GM19324 (cell line): ENCODE data around the gene SPAG9.

ENCODE experiments used
- ATAC-seq: cut with Tn5 transposase; IDR thresholded peaks from one replicate; pipeline ENCODE4 v1.9.1; 2021; ENCODE audit warnings: mild to moderate bottlenecking, moderate library complexity; ENCODE audit not compliant: unreplicated experiment, low FRiP score

The SPAG9 gene

DNA sequence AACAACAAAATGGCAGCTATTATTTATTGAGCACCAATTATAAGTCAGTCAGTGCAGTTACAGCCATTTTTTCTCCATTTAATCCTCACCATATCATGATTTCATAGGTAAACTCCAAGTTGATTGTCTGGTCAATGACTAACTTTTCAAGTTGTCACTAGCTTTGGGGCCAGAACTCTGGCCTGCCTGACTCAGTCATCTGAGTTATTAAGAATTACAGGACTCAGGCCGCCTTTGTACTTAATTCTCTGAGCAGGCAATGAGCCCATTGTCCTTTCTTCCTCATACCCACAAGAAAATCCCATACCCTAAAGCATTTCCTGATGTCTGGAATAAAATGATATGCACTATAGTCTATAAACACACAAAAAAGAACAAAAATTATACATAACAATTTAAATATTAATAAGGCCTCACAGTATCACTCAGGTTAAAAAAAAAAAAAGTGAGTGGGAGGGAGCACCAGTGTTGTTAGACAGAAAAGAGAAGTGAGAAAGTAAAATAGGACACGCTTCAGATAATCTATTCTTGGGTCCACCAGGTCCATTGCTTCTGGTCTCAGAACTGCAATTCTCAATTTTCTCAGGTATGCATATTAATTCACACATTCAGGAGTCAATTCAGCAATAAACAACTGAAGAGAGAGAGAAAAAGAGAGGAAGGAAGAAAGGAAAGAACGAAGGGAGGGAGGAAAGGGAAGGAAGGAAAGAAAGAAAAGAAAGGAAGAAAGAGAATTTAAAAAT is 70.2 kb downstream of the SPAG9 start:
- ATAC-seq, result peak; percentile 83

GRCh38 chr17:51046514-51047384 is 73.9 kb downstream of the SPAG9 start:
- ATAC-seq, result no peak

- no peak for ATAC-seq
Observed at GRCh38 chr17:51046046-51046445, 74.6 kb downstream of the SPAG9 start.

- ATAC-seq, result no peak
Observed at GRCh38 chr17:51045621-51046020, 75.0 kb downstream of the SPAG9 start.

DNA sequence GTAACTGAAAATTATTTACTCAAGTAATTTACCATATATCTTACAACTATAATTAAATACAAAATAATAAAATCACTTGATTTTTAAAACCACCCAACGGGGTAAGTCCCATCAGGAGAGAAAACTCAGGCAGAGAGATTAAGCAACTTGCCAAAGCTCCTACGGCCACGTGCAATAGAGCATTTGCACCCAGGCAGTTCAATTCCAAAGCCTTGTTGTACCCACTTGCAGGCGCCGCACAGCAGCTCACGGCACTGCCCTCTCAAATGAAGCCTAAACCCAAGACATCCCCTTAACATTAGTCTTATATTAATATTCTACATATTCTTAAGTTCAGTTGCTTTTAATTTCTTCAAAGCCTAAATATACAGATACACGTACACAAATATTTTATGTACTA is 75.7 kb downstream of the SPAG9 start:
- no peak for ATAC-seq

DNA sequence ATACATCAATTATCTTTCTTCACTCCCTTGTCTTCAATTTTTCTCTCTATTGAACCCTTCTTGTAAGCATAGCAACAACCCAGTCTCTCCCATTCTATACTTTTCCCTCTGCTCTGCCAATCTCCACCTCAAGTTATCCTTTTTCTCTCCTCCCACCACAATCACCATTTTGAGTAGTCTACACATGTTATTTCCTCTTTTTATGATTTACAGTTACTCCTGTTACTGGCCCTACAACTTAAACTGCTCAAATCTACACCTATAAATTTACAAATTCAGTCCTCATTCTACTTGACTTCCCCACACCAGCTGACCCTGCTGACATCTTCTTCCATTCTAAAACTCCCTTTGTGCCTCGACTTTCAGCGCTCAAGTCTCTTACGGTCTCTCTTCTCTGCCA is 84.6 kb downstream of the SPAG9 start:
- no peak for ATAC-seq

DNA sequence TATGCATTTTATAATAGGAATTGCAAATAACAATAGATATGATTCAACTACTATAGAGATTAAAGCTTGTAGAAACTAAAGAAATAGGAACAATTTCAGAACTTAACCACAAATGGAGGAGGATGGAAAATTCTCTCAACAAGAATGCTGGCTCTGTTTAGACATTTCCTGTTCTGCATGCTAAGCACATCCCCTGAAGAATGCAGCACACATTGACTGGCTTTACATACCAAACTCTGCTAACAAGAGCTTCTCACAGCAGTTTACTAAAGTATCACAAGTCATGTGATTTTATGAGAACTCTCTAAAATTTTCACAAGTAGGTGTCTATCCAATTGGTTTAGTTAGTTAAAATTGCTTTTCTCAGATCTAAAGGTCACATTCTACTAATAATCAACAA is 85.2 kb downstream of the SPAG9 start:
- ATAC-seq, result no peak

- ATAC-seq, result no peak
Observed at GRCh38 chr17:51034800-51035199, 85.9 kb downstream of the SPAG9 start.

- no peak for ATAC-seq
Observed at GRCh38 chr17:51032850-51033249, 87.8 kb downstream of the SPAG9 start.

- ATAC-seq, result no peak
Observed at GRCh38 chr17:51029568-51030463, 90.9 kb downstream of the SPAG9 start.

- no peak for ATAC-seq
Observed at GRCh38 chr17:51029142-51029541, 91.5 kb downstream of the SPAG9 start.

DNA sequence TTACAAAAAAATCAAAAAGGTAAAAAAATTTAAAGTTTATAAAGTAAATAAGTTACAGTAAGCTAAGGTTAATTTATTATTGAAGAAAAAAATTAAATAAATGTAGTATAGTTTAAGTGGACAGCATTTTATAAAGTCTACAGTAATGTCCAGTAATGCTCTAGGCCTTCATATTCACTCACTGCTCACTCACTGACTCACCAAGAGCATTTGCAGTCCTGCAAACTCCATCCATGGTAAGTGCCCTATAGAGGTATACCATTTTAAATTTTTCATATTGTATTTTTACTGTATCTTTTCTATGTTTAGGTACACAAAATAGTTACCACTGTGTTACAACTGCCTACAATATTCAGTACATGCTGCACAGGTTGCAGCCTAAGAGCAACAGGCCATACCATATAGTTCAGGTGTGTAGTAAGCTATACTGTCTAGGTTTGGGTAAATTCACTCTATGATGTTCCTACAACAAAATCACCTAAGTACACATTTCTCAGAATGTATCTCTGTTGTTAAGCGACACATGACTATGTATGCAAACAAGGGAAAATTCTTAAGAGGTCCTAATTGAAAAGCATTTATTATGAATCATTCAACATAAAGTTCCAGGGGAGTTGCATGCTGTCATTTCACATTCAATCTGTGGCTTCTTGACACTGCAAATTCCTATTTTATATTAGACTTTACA is 92.3 kb downstream of the SPAG9 start:
- no peak for ATAC-seq

DNA sequence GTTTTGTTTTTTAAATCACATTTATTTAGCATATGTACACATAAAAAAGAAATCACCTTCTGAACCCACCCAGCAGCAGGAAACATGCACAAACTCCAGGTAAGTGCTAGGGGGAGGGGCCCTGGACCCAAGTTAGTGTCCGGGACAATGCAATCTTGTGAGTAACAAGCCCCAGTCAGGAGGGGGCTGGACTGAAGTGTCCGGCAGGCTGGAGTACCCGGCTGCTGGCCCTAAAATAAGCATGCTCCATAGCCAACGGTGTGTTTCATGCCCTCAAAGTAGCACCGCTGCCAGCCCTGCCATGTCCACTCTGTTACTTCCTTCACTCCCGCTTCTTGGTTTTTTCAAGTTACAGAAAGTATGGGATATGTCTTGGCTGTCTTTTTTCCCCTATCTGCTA is 102.1 kb downstream of the SPAG9 start:
- ATAC-seq, result no peak

GRCh38 chr17:51017270-51017669 is 103.4 kb downstream of the SPAG9 start:
- ATAC-seq, result no peak

DNA sequence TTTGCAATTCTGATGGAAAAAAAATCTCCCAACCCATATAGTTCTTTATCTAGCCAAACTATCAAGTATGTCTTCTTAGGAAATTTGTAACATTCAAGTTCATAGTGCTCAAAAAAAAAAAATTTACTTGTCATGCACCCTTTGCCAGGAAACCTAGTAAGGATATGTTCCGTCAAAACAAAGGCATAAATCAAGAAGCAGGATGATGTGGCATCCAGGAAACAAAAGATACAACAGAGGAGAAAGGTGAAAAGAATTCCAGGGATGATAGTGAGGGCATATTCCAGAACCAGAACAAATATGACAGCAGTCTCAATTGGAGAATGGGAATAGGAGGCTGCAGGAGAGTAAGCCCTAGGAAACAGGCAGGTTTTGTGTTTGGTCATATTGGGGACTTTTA is 104.6 kb downstream of the SPAG9 start:
- no peak for ATAC-seq

- no peak for ATAC-seq
Observed at GRCh38 chr17:51015145-51015558, 105.5 kb downstream of the SPAG9 start.

- ATAC-seq, result no peak
Observed at GRCh38 chr17:51014129-51014528, 106.5 kb downstream of the SPAG9 start.

GRCh38 chr17:51013322-51013721 is 107.3 kb downstream of the SPAG9 start:
- no peak for ATAC-seq

GRCh38 chr17:51012538-51012937 is 108.1 kb downstream of the SPAG9 start:
- no peak for ATAC-seq

- no peak for ATAC-seq
Observed at GRCh38 chr17:51010173-51010675, 110.4 kb downstream of the SPAG9 start.
